Endothelial cell of umbilical vein (primary cell): ENCODE results near the gene OR52D1. TPM values are rescaled to one million over a fixed set of nuclear protein-coding genes. Genes with fewer than 3 reads are reported as not detected.

Source experiments
- BruUV-seq: library from RNA; stranded (reverse); fragments of 400-500 nt; replicated peaks from 2 replicates; lab custom pipeline; 2021; lab: Mats Ljungman, UMichigan
- CTCF ChIA-PET: fragments of 300-600, 350-600 bp; sonication (Branson Sonifier 250); formaldehyde crosslinking; loops from one replicate; lab custom pipeline; 2021; ENCODE audit warnings: antibody characterized with exemption, inconsistent platforms; lab: Charles Lee
- POLR2A ChIA-PET: fragments of 300-600, 350-600 bp; sonication (Branson Sonifier 250); formaldehyde crosslinking; loops from one replicate; lab custom pipeline; 2021; ENCODE audit warnings: antibody characterized with exemption, inconsistent platforms; lab: Charles Lee
- DNase-seq: peaks from one replicate; pipeline ENCODE4 v3.0.0-alpha.2; 2011; ENCODE audit warnings: low read depth, low spot score
- FAIRE-seq: peaks from 2 replicates; lab custom pipeline; 2011; peaks lifted over from hg19 to GRCh38; lab: Jason Lieb, UNC
- H2AFZ ChIP-seq: 2 replicates; pipeline ENCODE4 v1.6.0; 2012; ENCODE audit warnings: low read depth, low read length, control low read depth, inconsistent platforms
- H3K27ac ChIP-seq: 2 replicates; pipeline ENCODE4 v1.5.1; 2011; ENCODE audit warnings: low read depth, mild to moderate bottlenecking, control low read depth, low read length, moderate library complexity; ENCODE audit not compliant: insufficient read depth
- H3K27me3 ChIP-seq, 2 experiments: 2 replicates each; pipeline versions ENCODE4 v1.6.0 to v1.6.1; 2011; ENCODE audit warnings: low read length in 2 of 2, mixed read lengths in 1 of 2; ENCODE audit not compliant: control insufficient read depth in 2 of 2, insufficient read depth in 2 of 2
- H3K36me3 ChIP-seq, 2 experiments: 2 replicates in 1 of 2; 3 replicates in 1 of 2; pipeline ENCODE4 v1.5.1; 2011; ENCODE audit warnings: low read length in 2 of 2, mild to moderate bottlenecking in 1 of 2, moderate library complexity in 1 of 2; ENCODE audit not compliant: control insufficient read depth in 2 of 2, insufficient read depth in 2 of 2; ENCODE audit errors: extremely low read depth in 1 of 2
- H3K4me1 ChIP-seq: 3 replicates; pipeline ENCODE4 v1.5.1; 2011; ENCODE audit warnings: mild to moderate bottlenecking, low read length; ENCODE audit not compliant: control insufficient read depth, insufficient read depth; ENCODE audit errors: extremely low read depth
- H3K4me2 ChIP-seq: 2 replicates; pipeline ENCODE4 v1.6.1; 2011; ENCODE audit warnings: low read length, control low read depth, mixed read lengths; ENCODE audit not compliant: insufficient read depth
- H3K4me3 ChIP-seq, 3 experiments: fragments of 200-600 bp in 1 of 3; sonication (generic), shearing (Covaris generic) in 1 of 3; replicated peaks in 1 of 3; 2 replicates each; pipeline ENCODE4 v1.5.1; 2011 to 2016; ENCODE audit warnings: control low read depth in 3 of 3, low read length in 3 of 3, mild to moderate bottlenecking in 2 of 3, inconsistent platforms in 1 of 3, low read depth in 1 of 3, moderate library complexity in 1 of 3; ENCODE audit not compliant: insufficient read depth in 1 of 3
- H3K79me2 ChIP-seq: 2 replicates; pipeline ENCODE4 v1.6.0; 2012; ENCODE audit warnings: low read length, inconsistent platforms; ENCODE audit not compliant: control insufficient read depth, insufficient read depth
- H3K9ac ChIP-seq: replicated peaks from 2 replicates; pipeline ENCODE3; 2011; ENCODE audit warnings: low read length, control low read depth; ENCODE audit not compliant: insufficient read depth; ENCODE audit errors: extremely low read depth
- H3K9me1 ChIP-seq: replicated peaks from 3 replicates; pipeline ENCODE4 v1.6.0; 2011; ENCODE audit warnings: mild to moderate bottlenecking, low read length; ENCODE audit not compliant: control insufficient read depth, insufficient read depth; ENCODE audit errors: extremely low read depth
- H3K9me3 ChIP-seq: replicated peaks from 2 replicates; pipeline ENCODE4 v1.5.1; 2012; ENCODE audit warnings: low read length, inconsistent platforms; ENCODE audit not compliant: control insufficient read depth, insufficient read depth
- H4K20me1 ChIP-seq: replicated peaks from 2 replicates; pipeline ENCODE3; 2011; ENCODE audit warnings: mild to moderate bottlenecking, low read length; ENCODE audit not compliant: control insufficient read depth, insufficient read depth; ENCODE audit errors: extremely low read depth
- EZH2 ChIP-seq: IDR thresholded peaks from 2 replicates; pipeline ENCODE4 v1.6.1; 2012; ENCODE audit warnings: borderline replicate concordance, low read depth, mild to moderate bottlenecking, moderate library complexity, low read length, inconsistent platforms; ENCODE audit not compliant: severe bottlenecking
- FOS ChIP-seq: IDR thresholded peaks from 2 replicates; pipeline ENCODE4 v1.6.1; 2011; ENCODE audit warnings: mild to moderate bottlenecking, low read length, moderate library complexity, borderline replicate concordance; ENCODE audit not compliant: insufficient read depth
- GATA2 ChIP-seq: IDR thresholded peaks from 2 replicates; pipeline ENCODE4 v1.7.0; 2011; ENCODE audit warnings: low read depth, mild to moderate bottlenecking, moderate library complexity, mixed read lengths, low read length; ENCODE audit not compliant: insufficient read length, insufficient read depth
- JUN ChIP-seq: IDR thresholded peaks from 2 replicates; pipeline ENCODE4 v1.6.1; 2011; ENCODE audit warnings: borderline replicate concordance, low read depth; ENCODE audit not compliant: insufficient read length, insufficient read depth
- MYC ChIP-seq: IDR thresholded peaks from one replicate; pipeline ENCODE4 v1.6.1; 2011; ENCODE audit warnings: mild to moderate bottlenecking, low read depth, low read length
- POLR2A ChIP-seq: IDR thresholded peaks from 2 replicates; pipeline ENCODE4 v1.6.1; 2012; ENCODE audit warnings: low read depth, mild to moderate bottlenecking, control low read depth, low read length
- POLR2AphosphoS5 ChIP-seq: IDR thresholded peaks from 2 replicates; pipeline ENCODE4 v1.6.1; 2012; ENCODE audit warnings: low read depth, mild to moderate bottlenecking, control low read depth, low read length, moderate library complexity; ENCODE audit not compliant: insufficient read depth
- dilution Hi-C: fragments of 300-500 bp; cut with MboI; formaldehyde crosslinking; loops from one replicate; pipeline ENCODE4 v1.15.0; 2019; ENCODE audit warnings: low sequenced_read_pairs; ENCODE audit not compliant: extremely low pct_ligation_motif_present
- intact Hi-C: fragments of 100-400 bp; cut with micrococcal nuclease; formaldehyde crosslinking; loops from one replicate; pipeline ENCODE4 v1.10.0; 2022
- polyA plus RNA-seq, 4 experiments: library from polyadenylated mRNA; depleted of rRNA in 3 of 4; stranded (reverse) in 3 of 4; unstranded in 1 of 4; fragments of >200 nt; gene quantifications; 2 replicates each; pipeline versions ENCODE4 v1.2.1 to v1.2.3, GENCODE V29; 2011 to 2012; ENCODE audit warnings: missing spikeins in 1 of 4
- total RNA-seq: library from RNA; stranded (reverse); gene quantifications from 2 replicates; pipeline ENCODE4 v1.2.3, GENCODE V29; 2021
- TF ChIP-seq, protein P1 (sequence below): IDR thresholded peaks from 2 replicates; pipeline ENCODE4 v1.6.1; 2011; ENCODE audit not compliant: insufficient read depth, insufficient read length
- TF ChIP-seq, protein P2 (sequence below), 2 donors: IDR thresholded peaks; 1 replicate in 1 of 2; 2 replicates in 1 of 2; pipeline ENCODE4 v1.5.1; 2011; ENCODE audit warnings: low read length in 2 of 2, mild to moderate bottlenecking in 2 of 2, moderate library complexity in 2 of 2, control low read depth in 1 of 2, inconsistent platforms in 1 of 2, low read depth in 1 of 2; ENCODE audit not compliant: insufficient read depth in 1 of 2; ENCODE audit errors: extremely low read depth in 1 of 2

OR52D1 gene
- total and polyA plus RNA-seq, 2 donors (not counting 3 experiments of a cell fraction or from before 2014, with no cell fraction given), result not detected

GRCh38 chr11:5509803-5510202 lies 21.3 kb downstream of the OR52D1 start, which contains the start of gene UBQLN3:
Gene UBQLN3 (minus strand): TSS chr11:5509957. CDS start chr11:5509558, 399 bp downstream.
- Histone ChIP-seq H3K79me2 (no peaks in the 10 kb centered on the region), H3K27ac (no peak within 1 kb of the TSS), H3K9ac (no peak within 1 kb of the TSS), H3K9me1 (no peaks in the 10 kb centered on the region), H3K4me2 (no peak within 1 kb of the TSS), H3K36me3 (no peaks in the 10 kb centered on the region), H3K4me1 (no peaks in the 10 kb centered on the region), H3K4me3 (no peak within 1 kb of the TSS), H2AFZ (no peak within 1 kb of the TSS), H3K27me3 (peaks cover 0 to 2% of the 10 kb centered on the region in 2 experiments), H4K20me1 (no peaks in the 10 kb centered on the region), H3K9me3 (no peaks in the 10 kb centered on the region)
- TF ChIP-seq GATA2 (no peak), POLR2AphosphoS5 (no peak), MYC (no peak), JUN (no peak), POLR2A (no peak), EZH2 (no peak), FOS (no peak)
- TF ChIP-seq, protein P1, sequence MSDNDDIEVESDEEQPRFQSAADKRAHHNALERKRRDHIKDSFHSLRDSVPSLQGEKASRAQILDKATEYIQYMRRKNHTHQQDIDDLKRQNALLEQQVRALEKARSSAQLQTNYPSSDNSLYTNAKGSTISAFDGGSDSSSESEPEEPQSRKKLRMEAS, result no peak
- TF ChIP-seq, protein P2, sequence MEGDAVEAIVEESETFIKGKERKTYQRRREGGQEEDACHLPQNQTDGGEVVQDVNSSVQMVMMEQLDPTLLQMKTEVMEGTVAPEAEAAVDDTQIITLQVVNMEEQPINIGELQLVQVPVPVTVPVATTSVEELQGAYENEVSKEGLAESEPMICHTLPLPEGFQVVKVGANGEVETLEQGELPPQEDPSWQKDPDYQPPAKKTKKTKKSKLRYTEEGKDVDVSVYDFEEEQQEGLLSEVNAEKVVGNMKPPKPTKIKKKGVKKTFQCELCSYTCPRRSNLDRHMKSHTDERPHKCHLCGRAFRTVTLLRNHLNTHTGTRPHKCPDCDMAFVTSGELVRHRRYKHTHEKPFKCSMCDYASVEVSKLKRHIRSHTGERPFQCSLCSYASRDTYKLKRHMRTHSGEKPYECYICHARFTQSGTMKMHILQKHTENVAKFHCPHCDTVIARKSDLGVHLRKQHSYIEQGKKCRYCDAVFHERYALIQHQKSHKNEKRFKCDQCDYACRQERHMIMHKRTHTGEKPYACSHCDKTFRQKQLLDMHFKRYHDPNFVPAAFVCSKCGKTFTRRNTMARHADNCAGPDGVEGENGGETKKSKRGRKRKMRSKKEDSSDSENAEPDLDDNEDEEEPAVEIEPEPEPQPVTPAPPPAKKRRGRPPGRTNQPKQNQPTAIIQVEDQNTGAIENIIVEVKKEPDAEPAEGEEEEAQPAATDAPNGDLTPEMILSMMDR (IDR thresholded peaks at IDR 0.05; ENCODE audit: extremely low read depth in 1 of 2, insufficient read depth in 1 of 2, low read depth in 1 of 2, low read length in 2 of 2), result no peak
- intact Hi-C loops, result no loop called here
- BruUV-seq, result no TSS peak
- dilution Hi-C loops, result no loop called here
- no peak for FAIRE-seq
- ChIA-PET POLR2A (no interaction called here), CTCF (no interaction called here)
- DNase-seq, result no peak
